Smooth muscle cell (in vitro differentiated cells): Measurements from ENCODE around the gene ZNF433. TPM values are rescaled to one million over a fixed set of nuclear protein-coding genes. Genes with fewer than 3 reads are reported as not detected.
"Not testable (repeated sequence)": the region's sequence is repeated elsewhere in the genome, so short reads cannot be mapped to it uniquely, and the experiment has no call there.

Experiments used
- DNase-seq: peaks from one replicate; lab custom pipeline; 2025; ENCODE audit not compliant: unreplicated experiment; lab: John Stamatoyannopoulos, UW
- H2AFZ ChIP-seq: fragments of 200-600 bp; sonication (generic); 2 replicates; pipeline ENCODE4 v1.6.0; 2016; ENCODE audit warnings: antibody characterized with exemption, low read depth, mild to moderate bottlenecking
- H3F3A ChIP-seq: fragments of 200-600 bp; sonication (generic); 2 replicates; pipeline ENCODE4 v1.6.0; 2017; ENCODE audit warnings: antibody characterized with exemption, low read depth
- H3K27ac ChIP-seq: fragments of 200-600 bp; sonication (generic); 2 replicates; pipeline ENCODE4 v1.5.1; 2016; ENCODE audit warnings: low read depth, mild to moderate bottlenecking
- H3K27me3 ChIP-seq: fragments of 200-600 bp; sonication (generic); 2 replicates; pipeline ENCODE4 v1.6.1; 2016; ENCODE audit warnings: low read depth, mild to moderate bottlenecking
- H3K36me3 ChIP-seq: fragments of 200-600 bp; sonication (generic); 2 replicates; pipeline ENCODE4 v1.5.1; 2016; ENCODE audit warnings: low read depth
- H3K4me1 ChIP-seq: fragments of 200-600 bp; sonication (generic); 2 replicates; pipeline ENCODE4 v1.5.1; 2016; ENCODE audit warnings: low read depth
- H3K4me2 ChIP-seq: fragments of 200-600 bp; sonication (generic); 2 replicates; pipeline ENCODE4 v1.6.0; 2016; ENCODE audit warnings: mild to moderate bottlenecking
- H3K4me3 ChIP-seq: fragments of 200-600 bp; sonication (generic); 2 replicates; pipeline ENCODE4 v1.5.1; 2016; ENCODE audit warnings: mild to moderate bottlenecking
- H3K79me2 ChIP-seq: fragments of 200-600 bp; sonication (generic); 2 replicates; pipeline ENCODE4 v1.6.0; 2016; ENCODE audit warnings: low read depth, mild to moderate bottlenecking
- H3K9ac ChIP-seq: fragments of 200-600 bp; sonication (generic); 2 replicates; pipeline ENCODE4 v1.6.0; 2016; ENCODE audit warnings: low read depth
- H3K9me3 ChIP-seq: fragments of 200-600 bp; sonication (generic); replicated peaks from 2 replicates; pipeline ENCODE4 v1.5.1; 2016; ENCODE audit warnings: low read depth
- H4K20me1 ChIP-seq: fragments of 200-600 bp; sonication (generic); 2 replicates; pipeline ENCODE4 v1.6.0; 2016; ENCODE audit warnings: low read depth
- WGBS: methylation state at CpG from one replicate; pipeline ENCODE4 v1.1.7; 2016; ENCODE audit warnings: low lambda C conversion rate; 5-methylcytosine and 5-hydroxymethylcytosine counted together
- polyA plus RNA-seq: library from polyadenylated mRNA; unstranded; fragments of >200 nt; fragmentation: Nextera tagmentation; extraction: Ambion mirVana; gene quantifications from 2 replicates; pipeline ENCODE4 v1.2.1, GENCODE V29; 2016
- total RNA-seq: library from RNA; depleted of rRNA; stranded (reverse); fragments of >200 nt; gene quantifications from 2 replicates; pipeline ENCODE4 v1.2.3, GENCODE V29; 2014
- TF ChIP-seq, protein P1 (sequence below): fragments of 200-600 bp; sonication (generic); IDR thresholded peaks from 2 replicates; pipeline ENCODE4 v1.5.1; 2017; ENCODE audit warnings: borderline replicate concordance, mild to moderate bottlenecking, antibody characterized with exemption; ENCODE audit not compliant: insufficient read depth, poor library complexity, severe bottlenecking

The ZNF433 gene
- total RNA-seq: 6.9 and 10.2 TPM in 2 replicates
- 2.6 and 3.0 TPM in 2 replicates for polyA plus RNA-seq

- Histone ChIP-seq H3K9me3 (no peaks in the 10 kb centered on the region), H4K20me1 (no peaks in the 10 kb centered on the region), H3K27me3 (no peaks in the 10 kb centered on the region), H3F3A (no peaks in the 10 kb centered on the region), H3K79me2 (peaks cover 34% of the 10 kb centered on the region), H3K4me2 (peak within 1 kb of the TSS; percentile 92), H3K36me3 (no peaks in the 10 kb centered on the region), H3K9ac (peak within 1 kb of the TSS; percentile 83), H3K4me3 (peak within 1 kb of the TSS; percentile 85), H3K27ac (peak within 1 kb of the TSS; percentile 57), H2AFZ (peak within 1 kb of the TSS; percentile 87), H3K4me1 (peaks cover 8% of the 10 kb centered on the region)
- peak; percentile 70 for DNase-seq
- whole genome bisulfite sequencing: 1% methylated on average over 52 of the region's 68 CpGs
- TF ChIP-seq, protein P1, sequence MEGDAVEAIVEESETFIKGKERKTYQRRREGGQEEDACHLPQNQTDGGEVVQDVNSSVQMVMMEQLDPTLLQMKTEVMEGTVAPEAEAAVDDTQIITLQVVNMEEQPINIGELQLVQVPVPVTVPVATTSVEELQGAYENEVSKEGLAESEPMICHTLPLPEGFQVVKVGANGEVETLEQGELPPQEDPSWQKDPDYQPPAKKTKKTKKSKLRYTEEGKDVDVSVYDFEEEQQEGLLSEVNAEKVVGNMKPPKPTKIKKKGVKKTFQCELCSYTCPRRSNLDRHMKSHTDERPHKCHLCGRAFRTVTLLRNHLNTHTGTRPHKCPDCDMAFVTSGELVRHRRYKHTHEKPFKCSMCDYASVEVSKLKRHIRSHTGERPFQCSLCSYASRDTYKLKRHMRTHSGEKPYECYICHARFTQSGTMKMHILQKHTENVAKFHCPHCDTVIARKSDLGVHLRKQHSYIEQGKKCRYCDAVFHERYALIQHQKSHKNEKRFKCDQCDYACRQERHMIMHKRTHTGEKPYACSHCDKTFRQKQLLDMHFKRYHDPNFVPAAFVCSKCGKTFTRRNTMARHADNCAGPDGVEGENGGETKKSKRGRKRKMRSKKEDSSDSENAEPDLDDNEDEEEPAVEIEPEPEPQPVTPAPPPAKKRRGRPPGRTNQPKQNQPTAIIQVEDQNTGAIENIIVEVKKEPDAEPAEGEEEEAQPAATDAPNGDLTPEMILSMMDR: no peak
Measured at GRCh38 chr19:12035220-12036172, at the start of gene ZNF433. ZNF433 (minus strand) TSS chr19:12035679; CDS start chr19:12035539, 140 bp downstream.

- not testable (repeated sequence) for H3F3A ChIP-seq, H3K27ac ChIP-seq, DNase-seq, H2AFZ ChIP-seq, H3K4me2 ChIP-seq, H3K4me1 ChIP-seq, H3K9ac ChIP-seq, H3K27me3 ChIP-seq, H3K4me3 ChIP-seq, H4K20me1 ChIP-seq, H3K79me2 ChIP-seq, H3K36me3 ChIP-seq
- peaks cover 30% of the 10 kb centered on the region for H3K9me3 ChIP-seq
- WGBS: 94% methylated on average over 6 of the region's 6 CpGs
Measured at GRCh38 chr19:12083336-12083735, 47.9 kb upstream of the ZNF433 start.

- Histone ChIP-seq H3K4me2 (no peak overlapping the region), H4K20me1 (no peaks in the 10 kb centered on the region), H3K36me3 (peaks cover 65% of the 10 kb centered on the region), H3F3A (peaks cover 7% of the 10 kb centered on the region), H3K9ac (no peak overlapping the region), H3K79me2 (no peaks in the 10 kb centered on the region), H3K27me3 (no peaks in the 10 kb centered on the region), H3K9me3 (peaks cover 88% of the 10 kb centered on the region), H3K4me3 (peak overlapping the region; percentile 27), H3K4me1 (no peaks in the 10 kb centered on the region), H2AFZ (no peak overlapping the region), H3K27ac (no peak overlapping the region)
- 98% methylated on average over 3 of the region's 3 CpGs for WGBS
- TF ChIP-seq, protein P1: no peak
- DNase-seq: no peak
Measured at GRCh38 chr19:12077375-12077774, 41.9 kb upstream of the ZNF433 start.

- H3K4me2 ChIP-seq, H3K79me2 ChIP-seq, H3K4me1 ChIP-seq, H3K27me3 ChIP-seq, H3K27ac ChIP-seq, H4K20me1 ChIP-seq, DNase-seq, H3K9ac ChIP-seq, H3F3A ChIP-seq, H2AFZ ChIP-seq: not testable (repeated sequence)
- H3K36me3 ChIP-seq: peaks cover 73% of the 10 kb centered on the region
- WGBS: 98% methylated on average over 3 of the region's 3 CpGs
- H3K4me3 ChIP-seq: peak overlapping the region; percentile 12
- H3K9me3 ChIP-seq: peaks cover 91% of the 10 kb centered on the region
Measured at GRCh38 chr19:12076331-12076730, 40.9 kb upstream of the ZNF433 start.
